DND-41 (cell line): ENCODE data around the gene ADAP2.

ENCODE experiments used
- ATAC-seq: fragments of 200-7000 bp; cut with Tn5 transposase; 3 replicates; pipeline ENCODE4 v1.9.1; 2021; ENCODE audit warnings: low read depth; ENCODE audit not compliant: insufficient read depth
- DNase-seq: peaks from one replicate; pipeline ENCODE4 v3.0.0-alpha.2; 2020
- H2AFZ ChIP-seq: 2 replicates; pipeline ENCODE4 v1.6.0; 2012; ENCODE audit warnings: low read depth, low read length
- H3K27ac ChIP-seq: 2 replicates; pipeline ENCODE4 v1.5.1; 2012; ENCODE audit warnings: low read length, inconsistent platforms
- H3K27me3 ChIP-seq: fragments of 200-600 bp; sonication (generic); 2 replicates; pipeline ENCODE4 v1.6.0; 2012; ENCODE audit warnings: low read length, mild to moderate bottlenecking, inconsistent platforms; ENCODE audit not compliant: insufficient read depth, poor library complexity
- H3K36me3 ChIP-seq: 2 replicates; pipeline ENCODE4 v1.5.1; 2012; ENCODE audit warnings: low read length, inconsistent platforms; ENCODE audit not compliant: insufficient read depth
- H3K4me1 ChIP-seq: 2 replicates; pipeline ENCODE4 v1.5.1; 2012; ENCODE audit warnings: mild to moderate bottlenecking, low read length; ENCODE audit not compliant: insufficient read depth
- H3K4me2 ChIP-seq: 2 replicates; pipeline ENCODE4 v1.6.0; 2012; ENCODE audit warnings: mild to moderate bottlenecking, moderate library complexity, low read length, inconsistent platforms; ENCODE audit not compliant: insufficient read depth
- H3K4me3 ChIP-seq, 2 experiments: fragments of 200-600 bp in 1 of 2; shearing (Covaris generic) in 1 of 2; 2 replicates each; pipeline ENCODE4 v1.5.1; 2012 to 2016; ENCODE audit warnings: inconsistent platforms in 2 of 2, low read length in 2 of 2, mild to moderate bottlenecking in 2 of 2, low read depth in 1 of 2, moderate library complexity in 1 of 2
- H3K79me2 ChIP-seq: 2 replicates; pipeline ENCODE4 v1.6.0; 2012; ENCODE audit warnings: low read length, inconsistent platforms; ENCODE audit not compliant: insufficient read depth
- H3K9ac ChIP-seq: 2 replicates; pipeline ENCODE4 v1.6.0; 2012; ENCODE audit warnings: low read depth, mild to moderate bottlenecking, inconsistent platforms, low read length, moderate library complexity
- H3K9me3 ChIP-seq: 2 replicates; pipeline ENCODE4 v1.5.1; 2012; ENCODE audit warnings: low read length, moderate library complexity, mild to moderate bottlenecking, inconsistent platforms; ENCODE audit not compliant: insufficient read depth, severe bottlenecking
- H4K20me1 ChIP-seq: 2 replicates; pipeline ENCODE4 v1.6.0; 2012; ENCODE audit warnings: low read length; ENCODE audit not compliant: insufficient read depth
- EZH2 ChIP-seq: IDR thresholded peaks from 3 replicates; pipeline ENCODE4 v1.6.1; 2012; ENCODE audit warnings: borderline replicate concordance, low read depth, mild to moderate bottlenecking, moderate library complexity, low read length, inconsistent platforms; ENCODE audit not compliant: severe bottlenecking
- TF ChIP-seq, protein P1 (sequence below): IDR thresholded peaks from 2 replicates; pipeline ENCODE4 v1.5.1; 2012; ENCODE audit warnings: borderline replicate concordance, low read length, moderate library complexity, mild to moderate bottlenecking; ENCODE audit not compliant: poor library complexity, severe bottlenecking; ENCODE audit errors: extremely low read depth

The ADAP2 gene

DNA sequence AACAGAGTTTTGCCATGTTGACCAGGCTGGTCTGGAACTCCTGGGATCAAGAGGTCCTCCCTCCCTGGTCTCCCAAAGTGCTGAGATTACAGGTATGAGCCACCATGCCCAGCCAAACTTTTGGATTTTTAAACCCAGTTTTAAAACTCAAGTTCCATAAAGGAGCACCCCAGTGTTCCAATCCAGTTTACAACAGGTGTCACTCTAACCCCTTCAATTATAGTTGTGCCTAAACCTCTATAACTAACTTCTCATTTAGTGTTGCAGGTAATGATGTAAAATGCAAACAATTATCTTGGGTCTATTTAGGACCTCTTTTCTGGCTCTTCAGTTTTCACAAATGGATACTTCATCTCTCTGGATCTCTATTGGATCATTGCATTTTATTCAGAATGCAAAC is 7.8 kb upstream of the ADAP2 start:
- no peak overlapping the region for H2AFZ ChIP-seq
- no peaks in the 10 kb centered on the region for H4K20me1 ChIP-seq
- H3K4me2 ChIP-seq: no peak overlapping the region
- TF ChIP-seq, protein P1, sequence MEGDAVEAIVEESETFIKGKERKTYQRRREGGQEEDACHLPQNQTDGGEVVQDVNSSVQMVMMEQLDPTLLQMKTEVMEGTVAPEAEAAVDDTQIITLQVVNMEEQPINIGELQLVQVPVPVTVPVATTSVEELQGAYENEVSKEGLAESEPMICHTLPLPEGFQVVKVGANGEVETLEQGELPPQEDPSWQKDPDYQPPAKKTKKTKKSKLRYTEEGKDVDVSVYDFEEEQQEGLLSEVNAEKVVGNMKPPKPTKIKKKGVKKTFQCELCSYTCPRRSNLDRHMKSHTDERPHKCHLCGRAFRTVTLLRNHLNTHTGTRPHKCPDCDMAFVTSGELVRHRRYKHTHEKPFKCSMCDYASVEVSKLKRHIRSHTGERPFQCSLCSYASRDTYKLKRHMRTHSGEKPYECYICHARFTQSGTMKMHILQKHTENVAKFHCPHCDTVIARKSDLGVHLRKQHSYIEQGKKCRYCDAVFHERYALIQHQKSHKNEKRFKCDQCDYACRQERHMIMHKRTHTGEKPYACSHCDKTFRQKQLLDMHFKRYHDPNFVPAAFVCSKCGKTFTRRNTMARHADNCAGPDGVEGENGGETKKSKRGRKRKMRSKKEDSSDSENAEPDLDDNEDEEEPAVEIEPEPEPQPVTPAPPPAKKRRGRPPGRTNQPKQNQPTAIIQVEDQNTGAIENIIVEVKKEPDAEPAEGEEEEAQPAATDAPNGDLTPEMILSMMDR: no peak
- TF ChIP-seq EZH2: no peak
- H3K27ac ChIP-seq: no peak overlapping the region
- H3K79me2 ChIP-seq: no peaks in the 10 kb centered on the region
- H3K9ac ChIP-seq: no peak overlapping the region
- H3K4me3 ChIP-seq: no peak overlapping the region
- ATAC-seq (no peak), DNase-seq (no peak)
- no peaks in the 10 kb centered on the region for H3K27me3 ChIP-seq
- H3K9me3 ChIP-seq: no peaks in the 10 kb centered on the region
- H3K4me1 ChIP-seq: no peaks in the 10 kb centered on the region
- no peaks in the 10 kb centered on the region for H3K36me3 ChIP-seq

DNA sequence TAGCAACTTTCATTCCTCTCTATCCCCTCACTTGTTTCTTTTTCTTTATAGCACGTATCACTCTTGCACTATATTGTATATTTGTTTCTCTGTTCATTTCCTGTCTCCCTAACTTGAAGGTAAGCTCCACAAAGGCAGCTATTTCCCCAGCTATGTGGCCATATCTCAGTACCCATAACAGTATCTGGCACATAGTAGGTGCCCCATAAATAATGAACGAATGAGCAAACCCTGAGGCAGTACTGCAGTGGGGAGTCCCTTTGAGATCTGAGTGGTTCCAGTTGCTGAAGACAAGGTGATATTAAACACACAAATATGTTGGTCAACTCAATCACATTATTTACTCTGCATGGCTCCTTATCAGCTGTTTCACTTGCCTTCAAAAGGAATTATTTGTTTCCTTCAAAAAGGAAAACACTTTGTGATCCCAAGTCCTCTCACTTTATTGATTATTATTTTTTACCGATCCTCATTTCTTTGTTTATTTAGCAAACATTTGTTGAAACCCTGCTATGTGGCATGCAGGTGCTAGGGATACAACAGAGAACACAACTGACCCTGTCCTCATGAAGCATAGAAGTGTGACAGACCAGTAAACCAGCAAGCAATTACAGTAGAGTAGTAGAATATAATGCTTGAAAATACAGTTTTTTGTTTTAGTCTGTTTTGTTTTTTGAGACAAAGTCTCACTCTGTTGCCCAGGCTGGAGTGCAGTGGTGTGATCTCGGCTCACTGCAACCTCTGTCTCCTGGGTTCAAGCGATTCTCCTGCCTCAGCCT is 5.7 kb upstream of the ADAP2 start:
- Histone ChIP-seq H2AFZ (no peak overlapping the region), H3K9ac (no peak overlapping the region), H3K4me2 (no peak overlapping the region), H3K4me1 (no peaks in the 10 kb centered on the region), H3K4me3 (no peak overlapping the region), H3K9me3 (no peaks in the 10 kb centered on the region), H3K27me3 (no peaks in the 10 kb centered on the region), H3K79me2 (no peaks in the 10 kb centered on the region), H4K20me1 (no peaks in the 10 kb centered on the region), H3K27ac (no peak overlapping the region), H3K36me3 (no peaks in the 10 kb centered on the region)
- ATAC-seq: no peak
- no peak for TF ChIP-seq EZH2
- TF ChIP-seq, protein P1: no peak
- DNase-seq: no peak

DNA sequence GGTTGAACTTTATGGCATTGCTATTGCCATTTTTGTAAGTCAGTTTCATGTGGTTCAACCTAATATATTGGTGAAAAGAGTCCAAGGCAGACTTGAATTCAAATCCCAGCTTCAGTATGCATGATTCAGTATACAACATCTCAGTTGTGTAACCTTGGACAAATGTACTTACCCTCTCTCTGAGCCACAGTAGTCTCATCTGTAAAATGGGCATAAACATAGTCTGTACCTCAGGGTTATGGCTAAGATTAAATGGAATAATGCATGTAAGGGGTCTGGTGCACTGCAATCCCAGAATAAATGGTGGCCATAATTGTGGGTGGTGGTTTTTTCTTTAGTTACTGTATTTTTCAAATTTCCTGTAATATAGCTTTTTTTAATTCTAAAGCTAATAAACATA is 4.7 kb upstream of the ADAP2 start:
- H4K20me1 ChIP-seq: no peaks in the 10 kb centered on the region
- H3K27ac ChIP-seq: no peak overlapping the region
- ATAC-seq (no peak), DNase-seq (no peak)
- H3K9ac ChIP-seq: no peak overlapping the region
- H3K4me2 ChIP-seq: no peak overlapping the region
- H3K79me2 ChIP-seq: no peaks in the 10 kb centered on the region
- H3K9me3 ChIP-seq: no peaks in the 10 kb centered on the region
- H3K4me3 ChIP-seq: no peak overlapping the region
- no peaks in the 10 kb centered on the region for H3K36me3 ChIP-seq
- H3K4me1 ChIP-seq: no peaks in the 10 kb centered on the region
- no peak for TF ChIP-seq EZH2
- TF ChIP-seq, protein P1: no peak
- no peak overlapping the region for H2AFZ ChIP-seq
- H3K27me3 ChIP-seq: no peaks in the 10 kb centered on the region

DNA sequence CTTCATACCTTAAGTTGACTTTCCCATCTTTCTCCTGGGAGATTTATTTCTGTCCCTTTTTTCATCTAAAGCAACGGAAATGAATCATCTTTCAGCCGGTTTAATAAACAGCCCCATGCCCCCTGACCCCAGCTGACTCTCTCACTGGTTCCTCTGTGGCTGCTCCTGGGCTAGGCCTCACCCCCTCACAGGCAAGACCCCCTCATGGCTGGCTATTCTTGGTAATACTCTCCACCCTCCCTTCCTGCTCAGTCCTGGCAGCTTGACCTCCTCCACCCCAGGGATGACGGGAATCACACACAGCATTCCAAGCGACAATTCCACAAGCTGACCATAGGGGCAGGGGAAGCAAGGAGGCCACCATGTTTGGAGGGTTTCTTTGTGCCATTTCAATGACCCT is 1.5 kb upstream of the ADAP2 start:
- no peaks in the 10 kb centered on the region for H3K4me1 ChIP-seq
- no peaks in the 10 kb centered on the region for H4K20me1 ChIP-seq
- TF ChIP-seq, protein P1: no peak
- TF ChIP-seq EZH2: no peak
- no peaks in the 10 kb centered on the region for H3K27me3 ChIP-seq
- H3K79me2 ChIP-seq: no peaks in the 10 kb centered on the region
- no peak overlapping the region for H2AFZ ChIP-seq
- H3K36me3 ChIP-seq: no peaks in the 10 kb centered on the region
- no peak for ATAC-seq
- DNase-seq: no peak
- no peak overlapping the region for H3K27ac ChIP-seq
- H3K9me3 ChIP-seq: no peaks in the 10 kb centered on the region
- no peak overlapping the region for H3K4me3 ChIP-seq
- H3K4me2 ChIP-seq: no peak overlapping the region
- no peak overlapping the region for H3K9ac ChIP-seq
